ENCODE measurements around the gene MAGEB2.

MAGEB2 gene

DNA sequence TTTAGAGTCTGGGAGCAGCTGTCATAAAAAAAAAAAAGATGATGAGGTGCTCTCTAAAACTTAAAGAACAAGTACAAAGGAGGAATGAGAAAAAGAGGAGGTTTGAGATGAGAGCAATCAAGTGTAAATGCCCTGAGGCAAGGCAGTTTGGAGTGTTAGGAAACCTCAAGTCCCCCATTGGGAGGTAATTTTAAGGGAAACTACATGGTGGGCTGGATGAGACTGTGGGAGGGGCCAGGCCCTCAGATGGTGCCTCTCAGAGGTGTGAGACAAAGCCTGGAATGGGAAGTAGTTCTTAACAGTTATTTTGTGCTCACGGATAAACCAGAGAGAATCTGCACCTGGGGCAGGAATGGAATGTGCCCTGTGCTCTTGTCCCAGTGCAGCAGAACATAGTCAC, 13.2 kb downstream of the MAGEB2 start:
- H3K4me3 ChIP-seq (ENCODE audit: low read length), result no peak overlapping the region
- H3K4me1 ChIP-seq (ENCODE audit: control insufficient read depth, insufficient read depth, low read length), result no peaks in the 10 kb centered on the region
- H3K9ac ChIP-seq (ENCODE audit: low read length), result no peak overlapping the region
- no peak for DNase-seq (ENCODE audit: low read depth)
- no peaks in the 10 kb centered on the region for H3K9me3 ChIP-seq (ENCODE audit: control insufficient read depth, low read length)
- peaks cover 31% of the 10 kb centered on the region for H3K27me3 ChIP-seq (replicated peaks; ENCODE audit: control insufficient read depth, insufficient read depth, low read length)
- no peaks in the 10 kb centered on the region for H3K36me3 ChIP-seq (ENCODE audit: control insufficient read depth, insufficient read depth, low read length, severe bottlenecking)

DNA sequence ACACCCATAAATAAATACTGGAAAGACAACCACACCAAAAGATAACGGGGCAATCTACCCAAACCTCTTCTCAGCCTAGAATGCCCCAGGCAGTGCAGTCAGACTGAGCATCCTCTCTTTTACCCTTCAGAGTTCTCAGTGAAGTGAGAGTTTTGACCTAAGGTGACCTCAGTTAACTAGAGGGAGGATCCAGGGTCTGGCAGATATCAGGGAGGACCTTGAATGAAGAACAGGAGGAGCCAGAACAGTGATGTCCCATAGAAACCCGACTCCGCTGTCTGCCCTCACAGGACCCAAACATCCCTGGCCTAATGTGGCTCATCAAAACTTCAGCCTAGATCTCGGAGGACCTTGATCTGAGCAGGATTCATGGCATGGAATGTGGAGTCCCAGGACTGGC, 15.0 kb downstream of the MAGEB2 start, which contains the start of gene MAGEB3:
MAGEB3 (plus strand) TSS at position 263 of the 400 bp plus-strand sequence. CDS start 5,268 bp downstream, outside the sequence.
- Histone ChIP-seq H3K9ac (ENCODE audit: low read length) (no peak within 1 kb of the TSS), H3K4me1 (ENCODE audit: control insufficient read depth, insufficient read depth, low read length) (no peaks in the 10 kb centered on the region), H3K27me3 (replicated peaks; ENCODE audit: control insufficient read depth, insufficient read depth, low read length) (peaks cover 38% of the 10 kb centered on the region), H3K36me3 (ENCODE audit: control insufficient read depth, insufficient read depth, low read length, severe bottlenecking) (no peaks in the 10 kb centered on the region), H3K4me3 (ENCODE audit: low read length) (no peak within 1 kb of the TSS), H3K9me3 (ENCODE audit: control insufficient read depth, low read length) (no peaks in the 10 kb centered on the region)
- no peak for DNase-seq (ENCODE audit: low read depth)

DNA sequence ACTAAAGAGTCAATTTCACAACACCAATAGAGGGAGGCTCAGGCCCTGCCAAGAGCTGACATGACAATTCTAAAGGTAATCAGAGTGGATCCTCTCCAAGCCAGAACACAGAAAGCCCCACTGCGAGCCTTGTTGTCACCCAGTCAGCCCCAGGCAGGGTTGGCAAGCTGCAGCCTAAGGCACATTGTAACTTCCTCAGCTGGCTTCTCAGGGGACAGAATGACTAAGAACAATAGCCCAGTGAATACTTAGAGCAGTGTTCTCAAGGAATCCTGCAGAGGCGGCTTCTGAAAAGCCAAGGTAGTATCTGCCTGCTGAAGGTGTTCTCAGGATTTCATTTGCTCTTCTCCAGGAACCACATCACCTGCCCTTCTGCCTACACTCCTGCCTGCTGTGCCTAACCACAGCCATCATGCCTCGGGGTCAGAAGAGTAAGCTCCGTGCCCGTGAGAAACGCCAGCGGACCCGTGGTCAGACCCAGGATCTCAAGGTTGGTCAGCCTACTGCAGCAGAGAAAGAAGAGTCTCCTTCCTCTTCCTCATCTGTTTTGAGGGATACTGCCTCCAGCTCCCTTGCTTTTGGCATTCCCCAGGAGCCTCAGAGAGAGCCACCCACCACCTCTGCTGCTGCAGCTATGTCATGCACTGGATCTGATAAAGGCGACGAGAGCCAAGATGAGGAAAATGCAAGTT, 26.5 kb downstream of the MAGEB2 start, which contains the start of gene MAGEB4:
MAGEB4 (plus strand) TSS at position 277 of the 692 bp plus-strand sequence; CDS start at position 413, 136 bp downstream.
- DNase-seq (ENCODE audit: low read depth), result no peak
- peaks cover 12% of the 10 kb centered on the region for H3K9me3 ChIP-seq (ENCODE audit: control insufficient read depth, low read length)
- H3K4me3 ChIP-seq (ENCODE audit: low read length), result no peak within 1 kb of the TSS
- peaks cover 42% of the 10 kb centered on the region for H3K27me3 ChIP-seq (replicated peaks; ENCODE audit: control insufficient read depth, insufficient read depth, low read length)
- H3K36me3 ChIP-seq (ENCODE audit: control insufficient read depth, insufficient read depth, low read length, severe bottlenecking), result no peaks in the 10 kb centered on the region
- H3K4me1 ChIP-seq (ENCODE audit: control insufficient read depth, insufficient read depth, low read length), result no peaks in the 10 kb centered on the region
- no peak within 1 kb of the TSS for H3K9ac ChIP-seq (ENCODE audit: low read length)

DNA sequence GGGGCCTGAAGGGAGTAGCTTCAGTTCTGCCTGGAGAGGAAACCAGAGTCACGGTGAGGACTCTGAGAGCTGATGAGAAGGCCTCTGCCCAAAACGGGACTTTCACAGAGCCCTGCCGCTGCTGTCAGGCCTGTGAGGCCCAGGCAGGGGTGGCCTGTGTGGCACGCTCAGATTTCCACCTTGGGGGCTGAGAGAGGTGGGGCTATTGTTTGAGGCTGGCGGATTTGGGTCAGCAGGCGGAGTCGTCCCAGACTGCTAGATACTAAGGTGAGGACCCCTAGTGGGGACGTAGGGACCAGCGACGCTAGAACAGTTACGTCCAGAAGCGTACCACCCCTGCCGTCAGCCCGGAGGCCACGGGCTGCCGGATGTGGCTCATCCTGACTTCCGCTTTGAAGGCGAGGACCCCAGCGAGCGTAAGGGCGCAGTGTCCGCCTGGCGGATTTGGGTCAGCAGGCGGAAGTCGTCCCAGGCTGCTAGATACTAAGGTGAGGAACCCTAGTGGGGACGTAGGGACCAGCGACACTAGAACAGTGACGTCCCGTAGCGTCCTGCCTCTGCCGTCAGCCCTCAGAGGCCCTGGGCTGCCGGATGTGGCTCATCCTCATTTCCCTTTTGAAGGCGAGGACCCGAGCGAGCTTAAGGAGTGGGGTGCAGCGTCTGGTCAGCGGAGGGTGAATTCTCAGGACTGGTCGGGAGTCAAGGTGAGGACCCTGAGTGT, 31.6 kb downstream of the MAGEB2 start, which contains the start of gene MAGEB1:
MAGEB1 (plus strand) TSS at position 378 of the 721 bp plus-strand sequence. CDS start 3,348 bp downstream, outside the sequence.
- Histone ChIP-seq H3K9ac (ENCODE audit: low read length) (no peak within 1 kb of the TSS), H3K9me3 (ENCODE audit: control insufficient read depth, low read length) (no peaks in the 10 kb centered on the region), H3K36me3 (ENCODE audit: control insufficient read depth, insufficient read depth, low read length, severe bottlenecking) (no peaks in the 10 kb centered on the region), H3K4me1 (ENCODE audit: control insufficient read depth, insufficient read depth, low read length) (no peaks in the 10 kb centered on the region), H3K27me3 (replicated peaks; ENCODE audit: control insufficient read depth, insufficient read depth, low read length) (peaks cover 41% of the 10 kb centered on the region), H3K4me3 (ENCODE audit: low read length) (no peak within 1 kb of the TSS)
- no peak for DNase-seq (ENCODE audit: low read depth)

DNA sequence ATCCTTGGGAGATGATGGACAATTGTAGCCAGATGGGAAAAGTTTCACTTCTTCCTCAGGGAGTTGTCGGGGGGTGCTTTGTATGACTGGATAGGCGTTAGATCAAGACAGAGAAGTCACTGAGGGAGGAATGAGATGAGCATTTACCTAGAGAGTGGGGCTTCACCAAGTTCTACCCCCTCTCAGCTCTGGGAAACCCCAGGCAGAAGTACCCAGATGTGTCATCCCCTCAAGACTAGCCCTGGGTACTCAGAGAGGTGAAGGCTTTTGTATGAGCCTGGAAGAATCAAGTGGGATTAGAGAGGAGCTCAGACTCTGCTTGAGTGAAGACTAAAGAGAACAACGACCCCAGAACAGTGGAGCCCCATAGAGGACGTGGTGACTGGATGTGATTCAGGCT, 33.5 kb downstream of the MAGEB2 start:
- Histone ChIP-seq H3K9ac (ENCODE audit: low read length) (no peak overlapping the region), H3K27me3 (replicated peaks; ENCODE audit: control insufficient read depth, insufficient read depth, low read length) (peaks cover 53% of the 10 kb centered on the region), H3K4me1 (ENCODE audit: control insufficient read depth, insufficient read depth, low read length) (no peaks in the 10 kb centered on the region), H3K9me3 (ENCODE audit: control insufficient read depth, low read length) (no peaks in the 10 kb centered on the region), H3K4me3 (ENCODE audit: low read length) (no peak overlapping the region), H3K36me3 (ENCODE audit: control insufficient read depth, insufficient read depth, low read length, severe bottlenecking) (no peaks in the 10 kb centered on the region)
- DNase-seq (ENCODE audit: low read depth), result no peak

DNA sequence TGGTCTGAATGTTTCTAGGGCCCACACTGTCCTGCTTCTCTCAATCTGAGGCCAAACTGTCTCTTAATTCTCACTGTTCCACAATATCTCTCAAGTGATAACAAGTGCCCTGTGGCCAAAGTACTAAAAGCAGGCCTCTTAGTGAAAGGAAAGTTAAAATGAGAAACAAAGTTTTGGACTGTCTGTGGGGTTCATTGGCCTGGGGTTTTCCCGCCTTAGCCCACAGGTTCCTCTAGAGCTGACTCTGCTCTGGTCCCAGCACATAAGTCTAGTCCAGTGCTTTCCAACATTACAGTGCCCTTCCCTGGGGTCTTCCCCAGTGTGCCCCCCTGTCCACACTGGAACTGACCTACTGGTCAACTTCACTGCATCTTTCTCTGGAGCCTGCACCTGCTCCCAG, 37.9 kb downstream of the MAGEB2 start:
- H3K4me3 ChIP-seq (ENCODE audit: low read length), result no peak overlapping the region
- DNase-seq (ENCODE audit: low read depth), result no peak
- H3K36me3 ChIP-seq (ENCODE audit: control insufficient read depth, insufficient read depth, low read length, severe bottlenecking), result no peaks in the 10 kb centered on the region
- H3K27me3 ChIP-seq (replicated peaks; ENCODE audit: control insufficient read depth, insufficient read depth, low read length), result peaks cover 61% of the 10 kb centered on the region
- peaks cover 18% of the 10 kb centered on the region for H3K9me3 ChIP-seq (ENCODE audit: control insufficient read depth, low read length)
- H3K4me1 ChIP-seq (ENCODE audit: control insufficient read depth, insufficient read depth, low read length), result no peaks in the 10 kb centered on the region
- H3K9ac ChIP-seq (ENCODE audit: low read length), result no peak overlapping the region

DNA sequence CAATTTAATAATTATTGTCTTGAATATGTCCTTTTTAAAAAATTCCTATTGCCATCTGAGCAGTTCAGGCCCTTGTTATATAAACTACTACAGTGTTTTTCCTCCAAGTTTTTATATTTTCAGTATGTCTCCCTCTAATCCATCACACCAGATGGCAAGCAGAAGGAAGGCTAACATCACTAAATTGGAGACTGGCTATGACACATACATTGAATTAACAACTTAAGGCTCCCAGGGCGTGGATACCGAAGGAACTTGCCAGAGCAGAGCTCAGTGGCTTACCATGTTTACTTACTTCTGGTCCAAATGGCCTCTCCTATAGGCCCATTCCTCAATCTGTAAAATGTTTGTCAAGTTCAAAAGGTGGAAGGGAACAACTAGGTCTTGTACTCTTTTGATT, 44.6 kb downstream of the MAGEB2 start:
- H3K9me3 ChIP-seq (ENCODE audit: control insufficient read depth, low read length), result peaks cover 13% of the 10 kb centered on the region
- H3K27me3 ChIP-seq (replicated peaks; ENCODE audit: control insufficient read depth, insufficient read depth, low read length), result peaks cover 55% of the 10 kb centered on the region
- no peak overlapping the region for H3K4me3 ChIP-seq (ENCODE audit: low read length)
- no peaks in the 10 kb centered on the region for H3K36me3 ChIP-seq (ENCODE audit: control insufficient read depth, insufficient read depth, low read length, severe bottlenecking)
- H3K9ac ChIP-seq (ENCODE audit: low read length), result no peak overlapping the region
- DNase-seq (ENCODE audit: low read depth), result no peak
- no peaks in the 10 kb centered on the region for H3K4me1 ChIP-seq (ENCODE audit: control insufficient read depth, insufficient read depth, low read length)

DNA sequence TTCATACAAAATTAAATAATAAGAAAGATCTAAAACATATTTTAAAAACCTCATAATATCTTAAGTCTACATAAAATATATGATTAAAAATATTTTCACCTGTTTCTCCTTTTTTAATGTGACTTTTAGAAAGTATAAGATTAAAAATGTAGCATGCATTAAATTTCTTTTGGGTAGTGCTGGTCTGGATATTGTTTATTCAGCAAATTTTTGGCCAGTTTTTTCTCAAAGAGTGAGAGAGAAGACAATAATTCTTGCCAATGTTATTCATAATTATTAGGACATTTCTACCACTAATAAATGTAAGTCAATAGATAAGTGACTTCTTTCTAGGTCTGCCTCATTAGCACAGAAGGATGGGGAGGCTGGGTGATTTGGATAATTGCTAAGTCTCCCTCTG, 45.6 kb downstream of the MAGEB2 start:
- Histone ChIP-seq H3K27me3 (replicated peaks; ENCODE audit: control insufficient read depth, insufficient read depth, low read length) (peaks cover 62% of the 10 kb centered on the region), H3K9me3 (ENCODE audit: control insufficient read depth, low read length) (peaks cover 9% of the 10 kb centered on the region), H3K9ac (ENCODE audit: low read length) (no peak overlapping the region), H3K36me3 (ENCODE audit: control insufficient read depth, insufficient read depth, low read length, severe bottlenecking) (no peaks in the 10 kb centered on the region), H3K4me1 (ENCODE audit: control insufficient read depth, insufficient read depth, low read length) (no peaks in the 10 kb centered on the region), H3K4me3 (ENCODE audit: low read length) (no peak overlapping the region)
- DNase-seq (ENCODE audit: low read depth), result no peak

DNA sequence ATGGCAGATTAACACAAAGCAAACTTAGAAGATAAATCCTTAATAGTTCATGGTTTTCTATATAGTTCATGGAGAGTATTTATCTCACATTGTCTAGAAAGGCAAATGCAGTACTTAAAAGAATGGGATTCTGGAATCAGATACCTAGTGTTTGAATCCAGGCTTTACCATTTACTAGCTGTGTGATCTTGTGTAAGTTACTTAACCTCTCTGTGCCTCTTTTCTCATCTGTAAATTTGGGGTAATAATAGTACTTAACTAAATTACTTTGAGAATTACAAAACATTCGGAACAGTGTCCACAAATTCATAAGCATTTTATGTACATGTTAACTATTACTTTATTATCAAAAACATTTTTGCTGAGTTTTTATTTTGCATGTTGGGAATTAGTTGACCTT, 47.4 kb downstream of the MAGEB2 start:
- H3K4me3 ChIP-seq (ENCODE audit: low read length), result no peak overlapping the region
- DNase-seq (ENCODE audit: low read depth), result no peak
- no peaks in the 10 kb centered on the region for H3K36me3 ChIP-seq (ENCODE audit: control insufficient read depth, insufficient read depth, low read length, severe bottlenecking)
- peaks cover 53% of the 10 kb centered on the region for H3K27me3 ChIP-seq (replicated peaks; ENCODE audit: control insufficient read depth, insufficient read depth, low read length)
- no peak overlapping the region for H3K9ac ChIP-seq (ENCODE audit: low read length)
- no peaks in the 10 kb centered on the region for H3K9me3 ChIP-seq (ENCODE audit: control insufficient read depth, low read length)
- H3K4me1 ChIP-seq (ENCODE audit: control insufficient read depth, insufficient read depth, low read length), result no peaks in the 10 kb centered on the region
